Ramos (cell line): ENCODE measurements around the gene SNAP29.

Experiments
- in situ Hi-C: fragments of 300-500 bp; cut with MboI; formaldehyde crosslinking; loops from one replicate; pipeline ENCODE4 v1.14.3; 2022; ENCODE audit warnings: low sequenced_read_pairs; ENCODE audit not compliant: unreplicated experiment

Gene SNAP29

GRCh38 chr22:20865331-20865730 lies 6.5 kb downstream of the SNAP29 start:
- in situ Hi-C loops, result no loop called here

GRCh38 chr22:20865875-20866445 lies 7.2 kb downstream of the SNAP29 start:
- in situ Hi-C loops, result no loop called here

DNA sequence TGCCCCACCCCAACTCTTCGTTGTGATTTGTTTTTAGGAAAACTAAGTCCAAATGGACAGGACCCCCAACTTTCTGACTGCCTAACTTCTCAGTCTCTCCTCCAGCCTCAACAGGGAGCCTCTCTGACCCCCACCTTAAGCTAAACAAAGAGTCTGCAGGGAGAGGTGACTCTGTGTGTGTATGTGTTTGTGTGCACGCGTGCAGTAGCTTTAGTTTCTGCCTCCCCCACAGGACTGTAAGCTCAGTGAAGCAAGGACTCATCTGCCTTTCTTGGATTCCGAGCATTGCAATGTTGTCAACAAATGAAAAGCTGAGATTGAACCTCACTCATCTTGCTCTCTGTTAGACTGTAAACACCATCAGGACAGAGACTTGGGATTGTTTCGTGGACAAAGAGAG lies 7.9 kb downstream of the SNAP29 start:
- in situ Hi-C loops, result no loop called here

DNA sequence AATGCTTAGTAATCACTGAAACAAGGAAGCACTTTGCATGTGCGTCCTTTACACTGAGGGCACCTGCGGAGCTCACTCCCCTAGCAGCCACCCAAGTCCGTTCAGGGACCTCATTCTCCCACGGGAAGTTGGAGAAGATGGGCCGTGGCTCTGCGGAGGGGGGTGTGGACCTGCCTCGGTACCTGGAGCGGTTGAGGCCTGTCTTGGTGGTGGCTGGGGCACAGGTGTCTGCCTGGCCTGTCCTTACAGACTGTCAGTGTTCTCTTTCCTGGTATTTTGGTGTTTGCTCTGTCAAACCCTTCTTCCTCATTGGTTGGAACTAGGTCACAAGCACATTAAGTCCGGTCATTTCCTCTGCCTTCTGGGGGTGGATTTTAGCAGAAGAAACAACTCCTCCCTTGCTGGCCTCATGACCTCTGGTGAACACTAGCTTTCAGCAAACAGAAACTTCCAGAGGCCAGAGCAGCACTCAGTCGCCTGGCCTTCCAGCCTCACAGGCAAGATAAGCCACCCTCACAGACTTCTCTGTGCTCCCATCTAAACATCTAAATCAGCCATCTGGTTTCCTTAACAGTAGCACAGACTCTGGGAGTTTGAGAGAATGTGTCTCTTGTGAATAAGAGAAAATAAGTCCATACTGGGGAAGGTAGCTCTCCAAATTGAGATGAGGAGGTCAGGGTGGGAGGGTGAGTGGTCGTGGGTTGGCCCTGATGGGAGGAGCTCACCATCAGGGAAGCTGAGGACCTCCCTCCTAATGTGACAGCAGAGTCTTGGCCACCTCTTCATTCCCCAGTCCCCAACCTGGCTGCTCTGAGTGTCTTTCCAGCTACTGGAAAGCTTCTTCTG lies 8.6 kb downstream of the SNAP29 start:
- in situ Hi-C loops, result no loop called here

- in situ Hi-C loops, result no loop called here
These were observed 9.5 kb downstream of the SNAP29 start for GRCh38 chr22:20868025-20868962.

- in situ Hi-C loops, result no loop called here
These were observed 10.4 kb downstream of the SNAP29 start for GRCh38 chr22:20869234-20869633.

DNA sequence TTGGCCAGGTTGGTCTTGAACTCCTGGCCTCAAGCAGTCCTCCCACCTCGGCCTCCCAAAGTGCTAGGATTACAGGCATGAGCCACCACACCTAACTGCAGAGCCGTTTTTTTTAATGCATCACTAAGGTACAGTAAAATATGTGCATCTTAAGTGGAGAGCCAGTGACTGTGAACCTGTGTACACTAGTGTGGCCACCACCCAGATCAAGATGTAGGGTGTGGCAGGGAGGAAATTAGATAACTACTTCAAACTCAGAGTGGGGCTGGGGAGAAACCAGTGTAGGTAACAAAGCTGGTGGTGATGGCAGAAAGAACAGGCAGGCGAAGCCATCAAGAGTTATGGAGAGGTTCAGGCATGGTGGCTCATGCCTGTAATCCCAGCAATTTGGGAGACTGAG lies 14.4 kb downstream of the SNAP29 start:
- in situ Hi-C loops, result no loop called here

- in situ Hi-C loops, result no loop called here
These were observed 16.5 kb downstream of the SNAP29 start for GRCh38 chr22:20875296-20875695.

DNA sequence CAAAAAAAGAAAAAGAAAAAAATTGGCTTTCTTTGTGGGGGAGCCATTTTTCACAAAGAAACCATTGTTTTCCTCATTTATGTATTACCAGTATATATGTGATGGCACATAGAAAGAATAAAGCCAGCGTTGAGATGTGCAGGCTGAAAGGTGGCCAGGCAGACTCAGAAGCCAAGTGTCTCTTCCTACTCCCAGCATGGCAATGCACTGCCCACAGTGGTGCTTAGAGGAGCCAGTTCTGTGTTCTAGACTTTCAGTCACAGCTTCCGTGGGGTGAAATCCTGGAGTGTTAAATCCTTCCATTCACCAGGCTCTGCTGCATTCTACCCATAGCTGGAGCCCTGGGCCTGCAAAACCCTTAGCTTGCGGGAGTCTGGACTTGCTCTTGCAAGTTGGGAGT lies 18.9 kb downstream of the SNAP29 start:
- in situ Hi-C loops, result no loop called here

- in situ Hi-C loops, result no loop called here
These were observed 22.4 kb downstream of the SNAP29 start for GRCh38 chr22:20881231-20881630.

DNA sequence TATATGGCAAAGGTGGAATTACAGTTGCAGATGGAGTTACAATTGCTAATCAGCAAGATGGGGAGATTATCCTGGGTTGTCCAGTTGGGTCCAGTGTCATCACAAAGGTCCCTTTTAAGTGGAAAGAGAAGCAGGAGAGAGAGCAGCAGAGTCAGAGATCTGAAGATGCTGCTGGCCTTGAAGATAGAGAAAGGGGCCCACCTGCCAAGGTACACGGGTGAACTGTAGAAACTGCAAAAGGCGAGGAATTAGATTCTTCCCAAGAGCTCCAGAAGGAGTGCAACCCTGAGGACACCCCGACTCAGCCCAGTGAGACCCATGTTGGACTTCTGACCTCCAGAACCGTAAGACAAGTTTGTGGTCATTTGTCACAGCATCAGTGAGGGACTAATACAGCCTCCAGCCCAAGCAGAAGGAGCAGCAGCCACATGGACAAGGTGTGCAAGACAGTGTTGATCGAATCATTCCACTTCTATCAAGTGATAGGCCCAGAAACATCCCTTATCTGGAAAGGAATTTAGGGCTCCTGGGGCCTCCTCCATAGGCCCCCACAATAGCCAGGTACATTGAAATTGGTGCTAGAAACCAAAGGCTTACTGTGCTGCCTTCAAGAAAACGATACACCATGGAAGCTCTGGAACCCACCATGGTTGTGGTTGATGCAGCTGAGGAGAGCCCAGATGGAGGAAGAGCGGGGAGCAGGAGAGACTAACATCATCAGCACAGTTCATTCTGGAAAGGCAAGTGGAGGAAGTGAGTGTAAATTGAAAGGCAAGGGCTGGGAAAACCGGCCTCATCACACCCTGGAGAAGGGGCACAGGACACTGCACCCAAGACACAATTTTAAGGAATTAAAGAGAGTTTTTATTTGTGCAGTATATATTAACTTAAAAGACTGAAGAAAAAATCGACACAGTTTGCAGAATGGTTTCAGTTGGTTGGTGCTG lies 23.3 kb downstream of the SNAP29 start:
- in situ Hi-C loops, result no loop called here

GRCh38 chr22:20882855-20883254 lies 24.0 kb downstream of the SNAP29 start:
- in situ Hi-C loops, result no loop called here

GRCh38 chr22:20884454-20884853 lies 25.6 kb downstream of the SNAP29 start:
- in situ Hi-C loops, result no loop called here

- in situ Hi-C loops, result no loop called here
These were observed 26.3 kb downstream of the SNAP29 start for GRCh38 chr22:20885017-20885556.

- in situ Hi-C loops, result no loop called here
These were observed 26.9 kb downstream of the SNAP29 start for GRCh38 chr22:20885557-20886323.

DNA sequence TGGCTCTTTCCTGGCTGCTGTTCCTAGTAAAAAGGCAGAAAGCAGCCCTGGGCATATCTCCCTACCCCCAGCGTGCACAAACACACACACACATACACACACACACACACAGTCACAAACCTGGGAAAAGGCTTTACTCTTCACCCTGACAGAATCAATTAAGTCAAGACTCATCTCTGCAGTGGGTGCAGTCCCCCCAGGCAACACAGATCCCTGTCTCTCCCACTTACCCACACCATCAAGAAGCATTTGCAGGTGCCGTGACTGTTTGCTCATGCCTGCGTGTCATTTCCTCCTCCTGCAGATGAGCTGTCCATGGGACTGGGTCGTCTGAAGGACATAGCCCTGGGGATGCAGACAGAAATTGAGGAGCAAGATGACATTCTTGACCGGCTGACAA lies 28.6 kb downstream of the SNAP29 start:
- in situ Hi-C loops, result no loop called here

GRCh38 chr22:20889025-20889704 lies 30.4 kb downstream of the SNAP29 start:
- in situ Hi-C loops, result no loop called here

- in situ Hi-C loops, result no loop called here
These were observed 31.2 kb downstream of the SNAP29 start for GRCh38 chr22:20889904-20890540.
